ENCODE measurements around the gene DLG5.

DLG5 gene

GRCh38 chr10:77833225-77833624 is 93.3 kb downstream of the DLG5 start:
- Mint-ChIP-seq H3K27me3 (no peaks in the 10 kb centered on the region), H3K27ac (no peak overlapping the region), H3K36me3 (ENCODE audit: low read depth) (no peaks in the 10 kb centered on the region), H3K9me3 (no peaks in the 10 kb centered on the region), H3K4me1 (ENCODE audit: low read depth) (peaks cover 11% of the 10 kb centered on the region), H3K4me3 (no peak overlapping the region)

GRCh38 chr10:77832238-77832637 is 94.3 kb downstream of the DLG5 start:
- H3K4me1 Mint-ChIP-seq (ENCODE audit: low read depth) = peaks cover 9% of the 10 kb centered on the region
- H3K27me3 Mint-ChIP-seq = no peaks in the 10 kb centered on the region
- H3K9me3 Mint-ChIP-seq = no peaks in the 10 kb centered on the region
- H3K27ac Mint-ChIP-seq = no peak overlapping the region
- no peak overlapping the region for H3K4me3 Mint-ChIP-seq
- H3K36me3 Mint-ChIP-seq (ENCODE audit: low read depth) = no peaks in the 10 kb centered on the region

- Mint-ChIP-seq H3K4me1 (ENCODE audit: low read depth) (no peaks in the 10 kb centered on the region), H3K4me3 (no peak overlapping the region), H3K27ac (no peak overlapping the region), H3K9me3 (no peaks in the 10 kb centered on the region), H3K36me3 (ENCODE audit: low read depth) (no peaks in the 10 kb centered on the region), H3K27me3 (no peaks in the 10 kb centered on the region)
Measured at GRCh38 chr10:77829356-77829755, 97.2 kb downstream of the DLG5 start.

- Mint-ChIP-seq H3K9me3 (no peaks in the 10 kb centered on the region), H3K4me3 (no peak overlapping the region), H3K4me1 (ENCODE audit: low read depth) (no peaks in the 10 kb centered on the region), H3K27me3 (no peaks in the 10 kb centered on the region), H3K27ac (no peak overlapping the region), H3K36me3 (ENCODE audit: low read depth) (no peaks in the 10 kb centered on the region)
Measured at GRCh38 chr10:77828377-77828776, 98.2 kb downstream of the DLG5 start.

- H3K4me1 Mint-ChIP-seq (ENCODE audit: low read depth) = no peaks in the 10 kb centered on the region
- H3K27ac Mint-ChIP-seq = no peak overlapping the region
- no peaks in the 10 kb centered on the region for H3K36me3 Mint-ChIP-seq (ENCODE audit: low read depth)
- H3K4me3 Mint-ChIP-seq = no peak overlapping the region
- H3K9me3 Mint-ChIP-seq = no peaks in the 10 kb centered on the region
- H3K27me3 Mint-ChIP-seq = no peaks in the 10 kb centered on the region
Measured at GRCh38 chr10:77827366-77827765, 99.2 kb downstream of the DLG5 start.

GRCh38 chr10:77825965-77826364 is 100.6 kb downstream of the DLG5 start:
- H3K27me3 Mint-ChIP-seq = no peaks in the 10 kb centered on the region
- H3K4me3 Mint-ChIP-seq = no peak overlapping the region
- H3K36me3 Mint-ChIP-seq (ENCODE audit: low read depth) = no peaks in the 10 kb centered on the region
- no peaks in the 10 kb centered on the region for H3K9me3 Mint-ChIP-seq
- no peak overlapping the region for H3K27ac Mint-ChIP-seq
- no peaks in the 10 kb centered on the region for H3K4me1 Mint-ChIP-seq (ENCODE audit: low read depth)

- H3K27me3 Mint-ChIP-seq = no peaks in the 10 kb centered on the region
- H3K4me3 Mint-ChIP-seq = no peak overlapping the region
Measured at GRCh38 chr10:77824908-77825307, 101.6 kb downstream of the DLG5 start.

GRCh38 chr10:77823811-77824542 is 102.6 kb downstream of the DLG5 start:
- H3K27ac Mint-ChIP-seq = no peak overlapping the region

More at GRCh38 chr10:77824908-77825307, 101.6 kb downstream of the DLG5 start:
- no peaks in the 10 kb centered on the region for H3K36me3 Mint-ChIP-seq (ENCODE audit: low read depth)
- no peak overlapping the region for H3K27ac Mint-ChIP-seq
- H3K4me1 Mint-ChIP-seq (ENCODE audit: low read depth) = peaks cover 7% of the 10 kb centered on the region
- no peaks in the 10 kb centered on the region for H3K9me3 Mint-ChIP-seq

GRCh38 chr10:77821551-77821950 is 105.0 kb downstream of the DLG5 start:
- no peak overlapping the region for H3K4me3 Mint-ChIP-seq

More at GRCh38 chr10:77823811-77824542, 102.6 kb downstream of the DLG5 start:
- Mint-ChIP-seq H3K36me3 (ENCODE audit: low read depth) (no peaks in the 10 kb centered on the region), H3K27me3 (no peaks in the 10 kb centered on the region), H3K9me3 (no peaks in the 10 kb centered on the region), H3K4me3 (no peak overlapping the region), H3K4me1 (ENCODE audit: low read depth) (peaks cover 7% of the 10 kb centered on the region)

GRCh38 chr10:77821036-77821435 is 105.5 kb downstream of the DLG5 start:
- no peaks in the 10 kb centered on the region for H3K36me3 Mint-ChIP-seq (ENCODE audit: low read depth)
- H3K9me3 Mint-ChIP-seq = no peaks in the 10 kb centered on the region
- H3K4me1 Mint-ChIP-seq (ENCODE audit: low read depth) = peaks cover 7% of the 10 kb centered on the region
- no peak overlapping the region for H3K27ac Mint-ChIP-seq
- H3K27me3 Mint-ChIP-seq = no peaks in the 10 kb centered on the region
- no peak overlapping the region for H3K4me3 Mint-ChIP-seq

More at GRCh38 chr10:77821551-77821950, 105.0 kb downstream of the DLG5 start:
- Mint-ChIP-seq H3K27me3 (no peaks in the 10 kb centered on the region), H3K9me3 (no peaks in the 10 kb centered on the region), H3K36me3 (ENCODE audit: low read depth) (no peaks in the 10 kb centered on the region), H3K4me1 (ENCODE audit: low read depth) (peaks cover 7% of the 10 kb centered on the region), H3K27ac (no peak overlapping the region)

GRCh38 chr10:77820349-77820748 is 106.2 kb downstream of the DLG5 start:
- no peaks in the 10 kb centered on the region for H3K9me3 Mint-ChIP-seq
- peaks cover 7% of the 10 kb centered on the region for H3K4me1 Mint-ChIP-seq (ENCODE audit: low read depth)
- H3K36me3 Mint-ChIP-seq (ENCODE audit: low read depth) = no peaks in the 10 kb centered on the region
- H3K27me3 Mint-ChIP-seq = no peaks in the 10 kb centered on the region
- H3K27ac Mint-ChIP-seq = peak overlapping the region; percentile 18
- H3K4me3 Mint-ChIP-seq = no peak overlapping the region

- no peaks in the 10 kb centered on the region for H3K9me3 Mint-ChIP-seq
- no peaks in the 10 kb centered on the region for H3K27me3 Mint-ChIP-seq
- no peaks in the 10 kb centered on the region for H3K36me3 Mint-ChIP-seq (ENCODE audit: low read depth)
- no peak overlapping the region for H3K4me3 Mint-ChIP-seq
- no peak overlapping the region for H3K27ac Mint-ChIP-seq
- H3K4me1 Mint-ChIP-seq (ENCODE audit: low read depth) = peaks cover 7% of the 10 kb centered on the region
Measured at GRCh38 chr10:77819210-77820112, 107.1 kb downstream of the DLG5 start.

- H3K27me3 Mint-ChIP-seq = no peaks in the 10 kb centered on the region
- no peaks in the 10 kb centered on the region for H3K36me3 Mint-ChIP-seq (ENCODE audit: low read depth)
- H3K4me1 Mint-ChIP-seq (ENCODE audit: low read depth) = peaks cover 7% of the 10 kb centered on the region
- H3K27ac Mint-ChIP-seq = no peak overlapping the region
- H3K9me3 Mint-ChIP-seq = no peaks in the 10 kb centered on the region
- no peak overlapping the region for H3K4me3 Mint-ChIP-seq
Measured at GRCh38 chr10:77818378-77818777, 108.2 kb downstream of the DLG5 start.

GRCh38 chr10:77817541-77817940 is 109.0 kb downstream of the DLG5 start:
- Mint-ChIP-seq H3K4me1 (ENCODE audit: low read depth) (peaks cover 7% of the 10 kb centered on the region), H3K27ac (no peak overlapping the region), H3K9me3 (no peaks in the 10 kb centered on the region), H3K4me3 (no peak overlapping the region), H3K36me3 (ENCODE audit: low read depth) (no peaks in the 10 kb centered on the region), H3K27me3 (no peaks in the 10 kb centered on the region)

GRCh38 chr10:77816311-77816710 is 110.2 kb downstream of the DLG5 start:
- Mint-ChIP-seq H3K27me3 (no peaks in the 10 kb centered on the region), H3K36me3 (ENCODE audit: low read depth) (no peaks in the 10 kb centered on the region), H3K27ac (no peak overlapping the region), H3K4me1 (ENCODE audit: low read depth) (peaks cover 7% of the 10 kb centered on the region), H3K9me3 (no peaks in the 10 kb centered on the region), H3K4me3 (no peak overlapping the region)

Measured in stimulated activated naive CD8-positive, alpha-beta T cell treated with anti-CD3 and anti-CD28 coated beads, Interleukin-15, Interleukin-2, amounts not matched to agents 100 ng/mL and 50 ng/mL, for 24 hours (primary cell).